HepG2 (cell line): ENCODE results near the gene SREBF1. TPM values are rescaled to one million over a fixed set of nuclear protein-coding genes. Genes with fewer than 3 reads are reported as not detected.
A peak's percentile ranks its signal among the peaks of the same experiment; 100 is the strongest.

Experiments used
- ELF1 ChIP-seq: sonication (generic); formaldehyde crosslinking; IDR thresholded peaks from 2 replicates; pipeline ENCODE4 v1.4.0; 2020; ENCODE audit warnings: missing genetic modification reagents
- EP300 ChIP-seq, 3 experiments: sonication (generic) in 1 of 3; formaldehyde crosslinking in 1 of 3; IDR thresholded peaks; 2 replicates each; pipeline versions ENCODE4 v1.5.1 to v1.6.1; 2011 to 2020; ENCODE audit warnings: low read depth in 2 of 3, low read length in 2 of 3, borderline replicate concordance in 1 of 3, improper control_type of control experiment in 1 of 3, mild to moderate bottlenecking in 1 of 3, missing genetic modification reagents in 1 of 3, moderate library complexity in 1 of 3
- GABPA ChIP-seq, 2 experiments: IDR thresholded peaks; 2 replicates each; pipeline ENCODE4 v1.6.1; 2011 to 2016; ENCODE audit warnings: low read depth in 2 of 2, low read length in 1 of 2, missing biosample characterization in 1 of 2, missing genetic modification characterization in 1 of 2
- GABPB1 ChIP-seq: IDR thresholded peaks from 2 replicates; pipeline ENCODE4 v1.6.1; 2016; ENCODE audit warnings: mild to moderate bottlenecking, missing genetic modification reagents, moderate library complexity, missing compliant biosample characterization
- HNF1A ChIP-seq, 2 experiments: sonication (generic) in 1 of 2; formaldehyde crosslinking in 1 of 2; IDR thresholded peaks; 2 replicates each; pipeline versions ENCODE4 v1.4.0 to v1.6.1; 2016 to 2020; ENCODE audit warnings: borderline replicate concordance in 1 of 2, low read depth in 1 of 2, mild to moderate bottlenecking in 1 of 2, missing genetic modification reagents in 1 of 2
- HNRNPUL1 ChIP-seq: fragments of 200-400 bp; formaldehyde crosslinking; IDR thresholded peaks from 2 replicates; pipeline ENCODE4 v1.6.1; 2017; ENCODE audit warnings: low read depth, mild to moderate bottlenecking, low read length, moderate library complexity
- RARA ChIP-seq: IDR thresholded peaks from 2 replicates; pipeline ENCODE4 v1.6.1; 2016; ENCODE audit warnings: missing genetic modification reagents, missing compliant biosample characterization
- REPIN1 ChIP-seq: sonication (generic); formaldehyde crosslinking; IDR thresholded peaks from 2 replicates; pipeline ENCODE4 v1.8.0; 2022; ENCODE audit warnings: missing genetic modification reagents, low read depth, mild to moderate bottlenecking, borderline replicate concordance
- SOX6 ChIP-seq, 2 experiments: fragments of 450-650 bp in 1 of 2; sonication (generic) in 1 of 2; formaldehyde crosslinking in 1 of 2; IDR thresholded peaks; 2 replicates each; pipeline versions ENCODE4 v1.4.0 to v1.6.1; 2017 to 2020; ENCODE audit warnings: antibody characterized with exemption in 1 of 2, mild to moderate bottlenecking in 1 of 2, missing genetic modification reagents in 1 of 2
- UBTF ChIP-seq: sonication (generic); formaldehyde crosslinking; IDR thresholded peaks from 2 replicates; pipeline ENCODE4 v1.4.0; 2020; ENCODE audit warnings: mild to moderate bottlenecking, missing genetic modification reagents
- ZNF431 ChIP-seq: sonication (generic); formaldehyde crosslinking; IDR thresholded peaks from 2 replicates; pipeline ENCODE4 v1.9.0; 2022; ENCODE audit warnings: missing genetic modification reagents, low read depth, mild to moderate bottlenecking, borderline replicate concordance
- ZNF616 ChIP-seq: sonication (generic); formaldehyde crosslinking; IDR thresholded peaks from 2 replicates; pipeline ENCODE4 v1.5.0; 2020; ENCODE audit warnings: low read depth, mild to moderate bottlenecking, missing genetic modification reagents
- ZNF639 ChIP-seq: conservative IDR thresholded peaks from 2 replicates; pipeline ENCODE4 v1.6.1; 2018; ENCODE audit warnings: missing genetic modification reagents
- ZNF770 ChIP-seq: sonication (generic); formaldehyde crosslinking; IDR thresholded peaks from 2 replicates; pipeline ENCODE4 v1.5.0; 2020; ENCODE audit warnings: mild to moderate bottlenecking, missing genetic modification reagents
- polyA plus RNA-seq, 8 experiments: library from polyadenylated mRNA; depleted of rRNA in 3 of 8; stranded (reverse) in 7 of 8; unstranded in 1 of 8; fragments of >200 nt; fragmentation: Illumina TruSeq in 4 of 8; extraction: Trizol in 4 of 8; gene quantifications; 2 replicates each; pipeline versions ENCODE4 v1.2.1 to v1.2.3, GENCODE V29; 2011 to 2016; ENCODE audit warnings: low read depth in 4 of 8, missing spikeins in 1 of 8, mixed read lengths in 1 of 8; ENCODE audit not compliant: insufficient read depth in 1 of 8
- total RNA-seq, 5 experiments: library from RNA; depleted of rRNA; stranded (reverse); fragments of >200 nt; fragmentation: Illumina TruSeq; extraction: Trizol; gene quantifications; 2 replicates each; pipeline ENCODE4 v1.2.3, GENCODE V29; 2016; ENCODE audit warnings: low read depth in 1 of 5

The SREBF1 gene
- total and polyA plus RNA-seq, 2 of the 13 experiments (the other 11 are each of a cell fraction or from before 2014, with no cell fraction given): 34.3 to 38.0 TPM

- TF ChIP-seq EP300 (IDR thresholded peaks at IDR 0.05; ENCODE audit: low read depth in 2 of 2, low read length in 2 of 2): peak in 1 of 2 experiments; percentile 37; a peak in 2 of 4 replicates
- 0 out of 2 replicates have a peak, but pooled peaks have one; percentile 50 for TF ChIP-seq EP300 (CRISPR knock-in tag; IDR thresholded peaks at IDR 0.05; ENCODE audit: borderline replicate concordance)
- no peak for TF ChIP-seq HNF1A (IDR thresholded peaks at IDR 0.05; ENCODE audit: low read depth)
- peak; percentile 61 for TF ChIP-seq HNF1A (CRISPR knock-in tag; IDR thresholded peaks at IDR 0.05; ENCODE audit: borderline replicate concordance)
- TF ChIP-seq RARA (CRISPR knock-in tag): peak; percentile 60; the same call in 1 of the 2 replicates
- no peak; the same call in 1 of the 2 replicates for TF ChIP-seq REPIN1 (CRISPR knock-in tag)
- peak; percentile 92 for TF ChIP-seq GABPB1
- TF ChIP-seq ZNF616 (CRISPR knock-in tag): no peak
- TF ChIP-seq ZNF770 (CRISPR knock-in tag): peak; percentile 58
- peak; percentile 94 for TF ChIP-seq ZNF639 (CRISPR knock-in tag)
- TF ChIP-seq HNRNPUL1: no peak
- TF ChIP-seq ELF1 (CRISPR knock-in tag): peak; percentile 51
- TF ChIP-seq GABPA (IDR thresholded peaks at IDR 0.05; ENCODE audit: low read depth, low read length): peak; percentile 71
- peak; percentile 83 for TF ChIP-seq GABPA (CRISPR knock-in tag; IDR thresholded peaks at IDR 0.05; ENCODE audit: low read depth)
- TF ChIP-seq SOX6 (IDR thresholded peaks at IDR 0.05): no peak
- TF ChIP-seq SOX6 (CRISPR knock-in tag; IDR thresholded peaks at IDR 0.05): peak; percentile 73
- no peak; the same call in 1 of the 2 replicates for TF ChIP-seq UBTF (CRISPR knock-in tag)
- peak; percentile 74 for TF ChIP-seq ZNF431
Observed at GRCh38 chr17:17839791-17840707, 3.3 kb upstream of the SREBF1 start (continued).
